Fibroblast of lung (primary cell): ENCODE data around the gene POFUT1. TPM values are rescaled to one million over a fixed set of nuclear protein-coding genes. Genes with fewer than 3 reads are reported as not detected.

Source experiments
- DNase-seq, 2 donors: peaks; one replicate each; pipeline versions ENCODE4 v3.0.0 to v3.0.0-alpha.2; 2010; ENCODE audit warnings: low read depth in 2 of 2
- H2AFZ ChIP-seq: 2 replicates; pipeline ENCODE4 v1.5.1; 2012; ENCODE audit warnings: low read length, control low read depth, inconsistent platforms
- H3K27ac ChIP-seq: 2 replicates; pipeline ENCODE4 v1.5.1; 2011; ENCODE audit warnings: low read length, control low read depth; ENCODE audit not compliant: insufficient read depth
- H3K27me3 ChIP-seq: 2 replicates; pipeline ENCODE4 v1.5.1; 2011; ENCODE audit warnings: mild to moderate bottlenecking, low read length; ENCODE audit not compliant: control insufficient read depth, insufficient read depth
- H3K36me3 ChIP-seq: 2 replicates; pipeline ENCODE4 v1.5.1; 2011; ENCODE audit warnings: low read length; ENCODE audit not compliant: control insufficient read depth, insufficient read depth
- H3K4me1 ChIP-seq: 2 replicates; pipeline ENCODE4 v1.5.1; 2011; ENCODE audit warnings: low read length; ENCODE audit not compliant: control insufficient read depth, insufficient read depth; ENCODE audit errors: extremely low read depth
- H3K4me2 ChIP-seq: 2 replicates; pipeline ENCODE4 v1.5.1; 2011; ENCODE audit warnings: low read length, control low read depth; ENCODE audit not compliant: insufficient read depth; ENCODE audit errors: extremely low read depth
- H3K4me3 ChIP-seq, 4 experiments: fragments of 200-600 bp in 1 of 4; sonication (generic) in 1 of 4; replicated peaks in 1 of 4; 2 replicates each; pipeline ENCODE4 v1.5.1; 2011 to 2016; ENCODE audit warnings: low read length in 4 of 4, low read depth in 3 of 4, mild to moderate bottlenecking in 3 of 4, control low read depth in 2 of 4, inconsistent platforms in 1 of 4, mixed read lengths in 1 of 4; ENCODE audit not compliant: insufficient read depth in 1 of 4; ENCODE audit errors: control extremely low read depth in 1 of 4
- H3K79me2 ChIP-seq: 2 replicates; pipeline ENCODE4 v1.5.1; 2012; ENCODE audit warnings: mild to moderate bottlenecking, low read length, inconsistent platforms; ENCODE audit not compliant: control insufficient read depth, insufficient read depth
- H3K9ac ChIP-seq: 2 replicates; pipeline ENCODE4 v1.5.1; 2011; ENCODE audit warnings: mild to moderate bottlenecking, low read length, control low read depth; ENCODE audit not compliant: insufficient read depth
- H3K9me3 ChIP-seq: 2 replicates; pipeline ENCODE4 v1.5.1; 2012; ENCODE audit warnings: low read depth, low read length; ENCODE audit not compliant: control insufficient read depth, insufficient read depth
- H4K20me1 ChIP-seq: 2 replicates; pipeline ENCODE4 v1.5.1; 2011; ENCODE audit warnings: low read length; ENCODE audit not compliant: control insufficient read depth, insufficient read depth; ENCODE audit errors: extremely low read depth
- EZH2 ChIP-seq: IDR thresholded peaks from 2 replicates; pipeline ENCODE4 v1.5.1; 2012; ENCODE audit warnings: low read length, control low read depth, mild to moderate bottlenecking; ENCODE audit errors: missing control alignments
- polyA plus RNA-seq, 2 donors: library from polyadenylated mRNA; depleted of rRNA in 1 of 2; stranded (reverse) in 1 of 2; unstranded in 1 of 2; fragments of >200 nt; gene quantifications; 2 replicates each; pipeline ENCODE4 v1.2.1, GENCODE V29; 2011 to 2012; ENCODE audit warnings: missing spikeins in 1 of 2
- total RNA-seq: library from RNA; depleted of rRNA; stranded (reverse); fragments of >200 nt; gene quantifications from 2 replicates; pipeline ENCODE4 v1.2.1, GENCODE V29; 2014
- TF ChIP-seq, protein P1 (sequence below), 2 donors: IDR thresholded peaks in 1 of 2; conservative IDR thresholded peaks in 1 of 2; 1 replicate in 1 of 2; 2 replicates in 1 of 2; pipeline ENCODE4 v1.5.1; 2011 to 2012; ENCODE audit warnings: low read length in 2 of 2, control low read depth in 1 of 2, inconsistent platforms in 1 of 2, low read depth in 1 of 2, mild to moderate bottlenecking in 1 of 2

The POFUT1 gene
- total and polyA plus RNA-seq, 2 donors (not counting 1 experiment from before 2014, with no cell fraction given): 32.4 to 41.0 TPM

DNA sequence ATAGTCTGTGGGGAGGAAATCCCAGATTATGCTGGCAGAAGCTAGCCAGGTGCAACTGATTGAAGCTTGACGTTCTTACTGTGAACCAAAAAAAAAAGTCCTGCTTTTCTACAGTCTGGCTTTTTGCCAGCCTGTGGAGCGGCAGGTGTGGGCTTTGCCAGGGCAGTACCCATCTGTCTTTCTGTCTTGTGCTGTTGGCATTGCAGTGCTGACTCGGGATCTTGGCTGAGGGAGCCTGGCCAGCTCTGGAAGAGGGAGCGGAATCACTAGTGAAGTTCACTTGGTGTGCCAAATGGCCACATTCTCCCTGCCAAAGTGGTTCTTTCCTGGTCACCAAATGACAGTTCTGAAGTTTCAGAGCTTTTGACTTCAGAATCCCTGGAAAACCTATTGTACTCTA lies 74.8 kb downstream of the POFUT1 start:
- Histone ChIP-seq H2AFZ (no peak overlapping the region), H3K79me2 (peaks cover 14% of the 10 kb centered on the region), H3K27me3 (no peaks in the 10 kb centered on the region), H4K20me1 (no peaks in the 10 kb centered on the region), H3K4me2 (no peak overlapping the region), H3K9me3 (no peaks in the 10 kb centered on the region), H3K36me3 (no peaks in the 10 kb centered on the region), H3K4me1 (peaks cover 8% of the 10 kb centered on the region), H3K4me3 (no peak overlapping the region), H3K9ac (no peak overlapping the region), H3K27ac (no peak overlapping the region)
- no peak for DNase-seq
- TF ChIP-seq EZH2: no peak
- TF ChIP-seq, protein P1, sequence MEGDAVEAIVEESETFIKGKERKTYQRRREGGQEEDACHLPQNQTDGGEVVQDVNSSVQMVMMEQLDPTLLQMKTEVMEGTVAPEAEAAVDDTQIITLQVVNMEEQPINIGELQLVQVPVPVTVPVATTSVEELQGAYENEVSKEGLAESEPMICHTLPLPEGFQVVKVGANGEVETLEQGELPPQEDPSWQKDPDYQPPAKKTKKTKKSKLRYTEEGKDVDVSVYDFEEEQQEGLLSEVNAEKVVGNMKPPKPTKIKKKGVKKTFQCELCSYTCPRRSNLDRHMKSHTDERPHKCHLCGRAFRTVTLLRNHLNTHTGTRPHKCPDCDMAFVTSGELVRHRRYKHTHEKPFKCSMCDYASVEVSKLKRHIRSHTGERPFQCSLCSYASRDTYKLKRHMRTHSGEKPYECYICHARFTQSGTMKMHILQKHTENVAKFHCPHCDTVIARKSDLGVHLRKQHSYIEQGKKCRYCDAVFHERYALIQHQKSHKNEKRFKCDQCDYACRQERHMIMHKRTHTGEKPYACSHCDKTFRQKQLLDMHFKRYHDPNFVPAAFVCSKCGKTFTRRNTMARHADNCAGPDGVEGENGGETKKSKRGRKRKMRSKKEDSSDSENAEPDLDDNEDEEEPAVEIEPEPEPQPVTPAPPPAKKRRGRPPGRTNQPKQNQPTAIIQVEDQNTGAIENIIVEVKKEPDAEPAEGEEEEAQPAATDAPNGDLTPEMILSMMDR (conservative IDR thresholded peaks at IDR 0.05 in 1 of 2, IDR thresholded peaks at IDR 0.05 in 1 of 2; ENCODE audit: low read depth in 1 of 2, low read length in 2 of 2): no peak

DNA sequence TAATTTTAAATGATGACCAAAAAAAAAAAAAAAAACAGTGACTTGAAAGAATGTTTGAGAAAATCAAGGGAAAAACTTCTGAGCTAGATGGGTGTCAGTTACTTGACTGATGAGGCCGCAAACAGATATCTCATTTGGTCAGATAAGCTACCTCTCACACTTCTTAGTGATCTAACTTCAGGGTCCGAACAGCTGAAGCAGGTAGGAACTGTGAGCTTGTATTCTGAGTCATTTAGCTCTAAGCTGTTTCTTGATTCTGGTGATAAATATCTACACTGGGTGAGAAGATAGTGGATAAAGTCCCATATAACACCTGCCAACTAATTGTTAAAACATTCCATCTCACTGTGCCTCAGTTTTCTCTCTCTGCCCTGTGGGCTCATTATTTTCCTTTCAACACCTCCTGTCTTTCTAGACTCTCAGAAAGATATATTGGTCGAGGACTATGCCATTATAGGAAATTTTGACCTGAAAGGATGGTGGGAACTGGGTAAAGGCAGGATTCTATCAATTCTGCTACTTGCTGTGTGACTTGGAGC lies 77.5 kb downstream of the POFUT1 start:
- Histone ChIP-seq H3K9me3 (no peaks in the 10 kb centered on the region), H3K36me3 (no peaks in the 10 kb centered on the region), H3K9ac (no peak overlapping the region), H3K27ac (no peak overlapping the region), H4K20me1 (no peaks in the 10 kb centered on the region), H3K4me1 (peaks cover 4% of the 10 kb centered on the region), H3K4me2 (no peak overlapping the region), H3K27me3 (no peaks in the 10 kb centered on the region), H3K79me2 (peaks cover 1% of the 10 kb centered on the region), H2AFZ (no peak overlapping the region), H3K4me3 (no peak overlapping the region)
- TF ChIP-seq EZH2: no peak
- TF ChIP-seq, protein P1 (conservative IDR thresholded peaks at IDR 0.05 in 1 of 2, IDR thresholded peaks at IDR 0.05 in 1 of 2; ENCODE audit: low read depth in 1 of 2, low read length in 2 of 2): no peak
- DNase-seq: no peak

DNA sequence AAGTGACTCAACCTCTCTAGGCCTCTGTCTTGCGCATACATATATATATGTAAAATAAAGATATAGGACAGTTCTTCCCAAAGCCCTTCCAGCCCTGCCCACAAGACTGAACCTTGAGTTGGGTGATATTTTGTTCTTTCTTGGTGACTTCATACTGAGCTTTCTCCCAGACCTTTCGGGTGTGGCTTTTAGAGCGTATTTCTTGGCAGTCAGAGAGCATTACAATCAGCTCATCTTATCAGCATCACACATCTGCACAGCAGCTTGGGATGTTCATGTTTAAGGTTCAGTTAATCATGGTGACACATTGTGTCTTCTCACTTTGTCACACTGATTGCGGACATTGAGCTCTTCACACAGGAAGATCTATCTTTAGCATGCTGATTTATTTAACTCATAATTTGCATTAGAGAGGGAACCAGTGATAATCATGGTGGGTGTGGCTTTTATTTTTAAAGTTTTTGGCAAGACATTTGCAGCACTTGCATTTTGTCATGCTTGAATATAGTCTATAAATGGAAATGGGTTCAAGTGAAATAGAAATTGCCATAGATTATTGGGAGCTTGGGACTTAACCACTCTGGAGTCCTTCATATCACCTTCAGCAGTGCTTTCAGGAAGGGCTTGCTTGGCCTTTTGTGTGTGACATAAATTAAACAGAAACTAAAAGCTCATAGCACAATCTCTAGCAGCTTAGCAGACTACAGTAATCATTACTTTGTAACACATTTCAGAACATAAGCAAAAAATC lies 78.1 kb downstream of the POFUT1 start:
- H3K79me2 ChIP-seq: peaks cover 1% of the 10 kb centered on the region
- no peaks in the 10 kb centered on the region for H3K36me3 ChIP-seq
- H4K20me1 ChIP-seq: no peaks in the 10 kb centered on the region
- no peak overlapping the region for H3K27ac ChIP-seq
- no peak overlapping the region for H2AFZ ChIP-seq
- no peak overlapping the region for H3K9ac ChIP-seq
- TF ChIP-seq, protein P1 (conservative IDR thresholded peaks at IDR 0.05 in 1 of 2, IDR thresholded peaks at IDR 0.05 in 1 of 2; ENCODE audit: low read depth in 1 of 2, low read length in 2 of 2): no peak
- TF ChIP-seq EZH2: no peak
- peak; percentile 36 to 57 for DNase-seq
- H3K4me2 ChIP-seq: peak overlapping the region; percentile 21
- no peaks in the 10 kb centered on the region for H3K27me3 ChIP-seq
- H3K9me3 ChIP-seq: no peaks in the 10 kb centered on the region
- no peak overlapping the region for H3K4me3 ChIP-seq
- peaks cover 4% of the 10 kb centered on the region for H3K4me1 ChIP-seq
